Spleen (tissue), 11 donors: Measurements from ENCODE around the gene CHST7. TPM values are rescaled to one million over a fixed set of nuclear protein-coding genes. Genes with fewer than 3 reads are reported as not detected.

Experiments
- DNase-seq: peaks from one replicate; pipeline ENCODE4 v3.0.0-alpha.2; 2020
- H3K27ac ChIP-seq, 8 donors: fragments of 200-600 bp; sonication (generic) in 7 of 8; 1 replicate in 4 of 8; 2 replicates in 4 of 8; pipeline versions ENCODE4 v1.5.0 to v1.8.0; 2016 to 2021; ENCODE audit warnings: inconsistent platforms in 4 of 8, mild to moderate bottlenecking in 4 of 8, moderate library complexity in 1 of 8
- H3K27me3 ChIP-seq, 7 donors: fragments of 200-600 bp; sonication (generic) in 6 of 7; replicated peaks in 1 of 7; 1 replicate in 4 of 7; 2 replicates in 3 of 7; pipeline versions ENCODE4 v1.5.0 to v1.8.0; 2016 to 2021; ENCODE audit warnings: inconsistent platforms in 3 of 7, mild to moderate bottlenecking in 1 of 7
- H3K36me3 ChIP-seq, 6 donors: fragments of 200-600 bp; sonication (generic) in 5 of 6; 1 replicate in 4 of 6; 2 replicates in 2 of 6; pipeline versions ENCODE4 v1.5.0 to v1.8.0; 2016 to 2021; ENCODE audit warnings: inconsistent platforms in 2 of 6
- H3K4me1 ChIP-seq, 6 donors: fragments of 200-600 bp; sonication (generic) in 5 of 6; 1 replicate in 3 of 6; 2 replicates in 3 of 6; pipeline versions ENCODE4 v1.5.0 to v1.8.0; 2016 to 2021; ENCODE audit warnings: inconsistent platforms in 3 of 6
- H3K4me3 ChIP-seq, 8 donors: fragments of 200-600 bp; sonication (generic) in 7 of 8; 1 replicate in 4 of 8; 2 replicates in 4 of 8; pipeline versions ENCODE4 v1.5.0 to v1.8.0; 2016 to 2021; ENCODE audit warnings: inconsistent platforms in 4 of 8, mild to moderate bottlenecking in 4 of 8, moderate library complexity in 2 of 8
- H3K9me3 ChIP-seq, 8 donors: fragments of 200-600 bp; sonication (generic) in 7 of 8; 1 replicate in 4 of 8; 2 replicates in 4 of 8; pipeline versions ENCODE4 v1.5.0 to v1.8.0; 2016 to 2021; ENCODE audit warnings: inconsistent platforms in 4 of 8
- CTCF ChIP-seq, 11 experiments: fragments of 200-600 bp in 7 of 11; fragments of 450-650 bp in 4 of 11; sonication (generic) in 4 of 11; IDR thresholded peaks in 8 of 11; conservative IDR thresholded peaks in 3 of 11; 1 replicate in 7 of 11; 2 replicates in 4 of 11; pipeline versions ENCODE4 v1.4.0 to v1.8.0; 2016 to 2021; ENCODE audit warnings: antibody characterized with exemption in 11 of 11, inconsistent platforms in 4 of 11, mild to moderate bottlenecking in 1 of 11
- POLR2A ChIP-seq, 3 donors: fragments of 450-650 bp; IDR thresholded peaks; one replicate each; pipeline ENCODE4 v1.5.1; 2017; ENCODE audit warnings: antibody characterized with exemption in 3 of 3, mild to moderate bottlenecking in 1 of 3
- POLR2AphosphoS5 ChIP-seq, 3 donors: sonication (generic); formaldehyde crosslinking; IDR thresholded peaks; one replicate each; pipeline ENCODE4 v1.5.1; 2017; ENCODE audit warnings: antibody characterized with exemption in 3 of 3
- WGBS, 5 donors: extraction: QIAGEN DNeasy Blood & Tissue Kit in 3 of 5; methylation state at CpG; one replicate each; pipeline versions ENCODE4 v1.1.5 to v1.1.7; 2013 to 2018; 5-methylcytosine and 5-hydroxymethylcytosine counted together
- intact Hi-C: fragments of 100-400 bp; cut with DNase I; formaldehyde crosslinking; loops from one replicate; pipeline ENCODE4 v1.15.0; 2023; ENCODE audit warnings: low total_unique reads
- polyA plus RNA-seq, 3 donors: library from polyadenylated mRNA; stranded (reverse); fragments of 200-250 nt; gene quantifications; one replicate each; pipeline ENCODE4 v1.2.1, GENCODE V29; 2013
- small RNA-seq, 4 donors: library from RNA; depleted of rRNA; stranded (forward); fragments of <200 nt; gene quantifications; one replicate each; pipeline ENCODE3, GENCODE V24; 2016
- total RNA-seq, 7 donors: library from RNA; depleted of rRNA in 3 of 7; stranded (reverse); fragments of >200 nt in 3 of 7; fragmentation: NEBNext Ultra II Directional in 4 of 7; extraction: Animal tissue kit (Norgen Biotek cat#: 25700) in 4 of 7; gene quantifications; one replicate each; pipeline versions ENCODE4 v1.1.0 to v1.2.1, GENCODE V29; 2016 to 2021
- donor health status: healthy with polysubstance abuse.
- donor health status: DM: no; HTN: no; CAD: no; lungs with moderate emphysema.
- donor health status: DM: no; HTN: no; CAD: no.
- donor health status: Bipolar disorder and iron deficiency.
- donor health status: healthy.
- donor health status: DM: no; HTN: no; CAD: no.
- donor health status: DM: yes; HTN: yes; CAD: no.

Gene CHST7
- total and polyA plus RNA-seq, 10 donors, result 2.0 to 43.9 (median 18.7) TPM

- intact Hi-C loops, result loop anchor here (10.0 kb wide), 1 partner anchor 71 kb away; the partner anchor contains the start of gene CHST7
- DNase-seq, result no peak
- Histone ChIP-seq H3K27ac (no peak overlapping the region), H3K4me1 (peaks cover 6 to 34% (median 17%) of the 10 kb centered on the region in 6 donors), H3K4me3 (no peak overlapping the region), H3K36me3 (peaks cover 0 to 10% (median 0%) of the 10 kb centered on the region in 6 donors), H3K27me3 (no peaks in the 10 kb centered on the region), H3K9me3 (no peaks in the 10 kb centered on the region)
- 68 to 93% (median 89%) methylated on average over 4 of the region's 4 CpGs for WGBS, 5 donors
- TF ChIP-seq POLR2A (IDR thresholded peaks at IDR 0.05), result no peak
- no peak for TF ChIP-seq POLR2AphosphoS5 (IDR thresholded peaks at IDR 0.05)
- TF ChIP-seq CTCF (IDR thresholded peaks at IDR 0.05 in 8 of 11, conservative IDR thresholded peaks at IDR 0.05 in 3 of 11), result no peak
These were observed 72.0 kb downstream of the CHST7 start for GRCh38 chrX:46645614-46646013.

DNA sequence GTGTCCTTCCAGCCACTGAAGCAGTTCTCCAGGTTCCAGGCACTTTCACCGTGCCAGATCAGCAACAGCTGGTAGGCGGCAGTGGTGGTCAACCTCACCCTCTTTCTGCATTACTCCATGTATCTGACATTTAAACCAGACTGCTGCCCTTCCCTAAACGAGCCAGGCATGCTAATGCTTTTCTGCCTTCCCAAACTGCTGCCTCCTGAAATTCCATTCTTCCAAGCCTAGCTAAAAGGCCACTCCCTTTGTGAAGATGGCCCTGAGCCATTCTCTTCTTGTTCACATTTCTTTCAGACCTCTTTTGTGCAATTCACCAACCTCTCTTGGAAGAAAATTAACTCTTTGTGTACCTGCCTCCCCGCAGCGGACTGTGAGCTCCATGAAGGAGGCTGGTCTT is 73.7 kb downstream of the CHST7 start:
- no peaks in the 10 kb centered on the region for H3K27me3 ChIP-seq
- WGBS, 5 donors, result 74 to 93% (median 80%) methylated on average over 5 of the region's 5 CpGs
- H3K36me3 ChIP-seq, result peaks cover 0 to 10% (median 0%) of the 10 kb centered on the region in 6 donors
- peaks cover 7 to 43% (median 20%) of the 10 kb centered on the region in 6 donors for H3K4me1 ChIP-seq
- H3K9me3 ChIP-seq, result no peaks in the 10 kb centered on the region
- no peak overlapping the region for H3K27ac ChIP-seq
- DNase-seq, result no peak
- TF ChIP-seq POLR2A (IDR thresholded peaks at IDR 0.05), result no peak
- no peak for TF ChIP-seq CTCF (IDR thresholded peaks at IDR 0.05 in 8 of 11, conservative IDR thresholded peaks at IDR 0.05 in 3 of 11)
- no peak for TF ChIP-seq POLR2AphosphoS5 (IDR thresholded peaks at IDR 0.05)
- intact Hi-C loops, result loop anchor here (10.0 kb wide), 1 partner anchor 72 kb away; the partner anchor contains the start of gene CHST7
- H3K4me3 ChIP-seq, result no peak overlapping the region

Small RNAs within 50 kb of the gene (small RNA-seq; reads per million reads assigned to genes)
- 0 reads per million in 4 donors for gene RF00017

Other genes starting within 250 kb of the CHST7 start
- gene ZNF674, start 28.3 kb upstream of the CHST7 start, total RNA-seq, result 10 to 100 TPM in 2 of 7 donors, 1 to 10 TPM in 5; 4.2 to 10.7 (median 6.7) TPM
- 1 to 10 TPM in 1 of 3 donors, under 1 TPM in 2; 0.77 to 1.1 (median 0.80) TPM for gene ZNF674, start 28.3 kb upstream of the CHST7 start, polyA plus RNA-seq
- 10 to 100 TPM in 6 of 7 donors, 1 to 10 TPM in 1; 9.3 to 25.2 (median 12.9) TPM for gene SLC9A7, start 185.4 kb downstream of the CHST7 start, total RNA-seq
- 1 to 10 TPM; 3.2 to 4.6 (median 4.6) TPM for gene SLC9A7, start 185.4 kb downstream of the CHST7 start, polyA plus RNA-seq